IMR-90 (cell line): ENCODE results near the gene COLEC12. TPM values are rescaled to one million over a fixed set of nuclear protein-coding genes. Genes with fewer than 3 reads are reported as not detected.

Source experiments
- ATAC-seq: fragments of 200-7000 bp; cut with Tn5 transposase; 2 replicates; pipeline ENCODE4 v1.9.1; 2020; ENCODE audit warnings: low read depth, mild to moderate bottlenecking, moderate library complexity
- BruUV-seq: library from RNA; stranded (reverse); fragments of 400-500 nt; replicated peaks from 2 replicates; lab custom pipeline; 2021; lab: Mats Ljungman, UMichigan
- CTCF ChIA-PET: fragments of 300-600 bp; formaldehyde crosslinking; extraction: SDS; loops from one replicate; lab custom pipeline; 2021; ENCODE audit warnings: antibody characterized with exemption; lab: Yijun Ruan, JAX
- POLR2A ChIA-PET: fragments of 300-600 bp; sonication (Branson Sonifier 250); formaldehyde crosslinking; loops from one replicate; lab custom pipeline; 2022; ENCODE audit warnings: antibody characterized with exemption; ENCODE audit not compliant: unreplicated experiment; lab: Charles Lee
- DNase-seq: peaks from one replicate; pipeline ENCODE4 v3.0.0; 2013
- H2AFZ ChIP-seq: replicated peaks from 2 replicates; pipeline ENCODE3; 2013; ENCODE audit warnings: low read length, mild to moderate bottlenecking; ENCODE audit not compliant: poor library complexity
- H2AK5ac ChIP-seq: 2 replicates; pipeline ENCODE4 v1.6.1; 2013; ENCODE audit warnings: low read depth, low read length, inconsistent platforms
- H2AK9ac ChIP-seq: replicated peaks from 2 replicates; pipeline ENCODE3; 2013; ENCODE audit warnings: mild to moderate bottlenecking, low read depth, low read length, moderate library complexity; ENCODE audit not compliant: poor library complexity
- H2BK120ac ChIP-seq: 2 replicates; pipeline ENCODE4 v1.6.1; 2013; ENCODE audit warnings: low read depth, low read length, inconsistent platforms
- H2BK15ac ChIP-seq: 3 replicates; pipeline ENCODE4 v1.6.1; 2013; ENCODE audit warnings: low read depth, low read length, inconsistent platforms
- H2BK20ac ChIP-seq: 2 replicates; pipeline ENCODE4 v1.6.1; 2013; ENCODE audit warnings: low read depth, mild to moderate bottlenecking, inconsistent platforms, low read length, moderate library complexity
- H2BK5ac ChIP-seq: 2 replicates; pipeline ENCODE4 v1.6.1; 2013; ENCODE audit warnings: mild to moderate bottlenecking, low read depth, low read length, inconsistent platforms; ENCODE audit not compliant: poor library complexity, severe bottlenecking
- H3K14ac ChIP-seq: replicated peaks from 2 replicates; pipeline ENCODE4 v1.6.1; 2013; ENCODE audit warnings: low read depth, low read length, inconsistent platforms
- H3K18ac ChIP-seq: 2 replicates; pipeline ENCODE4 v1.6.1; 2013; ENCODE audit warnings: low read depth, low read length, control low read depth
- H3K23ac ChIP-seq: 2 replicates; pipeline ENCODE4 v1.6.1; 2013; ENCODE audit warnings: low read depth, low read length, inconsistent platforms
- H3K27ac ChIP-seq: 2 replicates; pipeline ENCODE4 v1.5.1; 2013; ENCODE audit warnings: mild to moderate bottlenecking, control low read depth, low read length; ENCODE audit not compliant: insufficient read depth
- H3K27me3 ChIP-seq: 2 replicates; pipeline ENCODE4 v1.6.1; 2013; ENCODE audit warnings: low read length; ENCODE audit not compliant: control insufficient read depth, insufficient read depth
- H3K36me3 ChIP-seq: 2 replicates; pipeline ENCODE4 v1.6.1; 2013; ENCODE audit warnings: low read length, mixed read lengths; ENCODE audit not compliant: control insufficient read depth, insufficient read depth
- H3K4ac ChIP-seq: 2 replicates; pipeline ENCODE4 v1.6.1; 2013; ENCODE audit warnings: low read depth, low read length, inconsistent platforms
- H3K4me1 ChIP-seq: 2 replicates; pipeline ENCODE4 v1.6.1; 2013; ENCODE audit warnings: low read length, mixed read lengths; ENCODE audit not compliant: control insufficient read depth, insufficient read depth
- H3K4me2 ChIP-seq: 2 replicates; pipeline ENCODE4 v1.6.1; 2013; ENCODE audit warnings: low read depth, mild to moderate bottlenecking, control low read depth, low read length, moderate library complexity
- H3K4me3 ChIP-seq: 2 replicates; pipeline ENCODE4 v1.5.1; 2013; ENCODE audit warnings: low read depth, mild to moderate bottlenecking, control low read depth, low read length, moderate library complexity; ENCODE audit not compliant: insufficient read depth
- H3K56ac ChIP-seq: 2 replicates; pipeline ENCODE4 v1.6.1; 2013; ENCODE audit warnings: low read length, inconsistent platforms; ENCODE audit not compliant: insufficient read depth; ENCODE audit errors: extremely low read depth
- H3K79me1 ChIP-seq, 2 experiments: 2 replicates each; pipeline ENCODE4 v1.6.1; 2013; ENCODE audit warnings: low read length in 2 of 2, inconsistent platforms in 1 of 2, low read depth in 1 of 2
- H3K9ac ChIP-seq: 2 replicates; pipeline ENCODE4 v1.6.1; 2013; ENCODE audit warnings: low read depth, low read length, control low read depth
- H3K9me1 ChIP-seq: 2 replicates; pipeline ENCODE4 v1.6.1; 2013; ENCODE audit warnings: low read length, inconsistent platforms; ENCODE audit not compliant: insufficient read depth
- H3K9me3 ChIP-seq: 2 replicates; pipeline ENCODE4 v1.6.1; 2013; ENCODE audit warnings: low read length; ENCODE audit not compliant: control insufficient read depth, insufficient read depth
- H4K20me1 ChIP-seq: 2 replicates; pipeline ENCODE4 v1.6.1; 2013; ENCODE audit warnings: low read length, inconsistent platforms; ENCODE audit not compliant: insufficient read depth
- H4K5ac ChIP-seq: 2 replicates; pipeline ENCODE4 v1.6.1; 2013; ENCODE audit warnings: mild to moderate bottlenecking, low read depth, low read length, control low read depth
- H4K8ac ChIP-seq, 2 experiments: 2 replicates each; pipeline ENCODE4 v1.6.1; 2013; ENCODE audit warnings: low read depth in 2 of 2, low read length in 2 of 2, control low read depth in 1 of 2, inconsistent platforms in 1 of 2
- H4K91ac ChIP-seq: 2 replicates; pipeline ENCODE4 v1.6.1; 2013; ENCODE audit warnings: low read depth, low read length, inconsistent platforms; ENCODE audit not compliant: insufficient read depth
- ELK1 ChIP-seq: fragments of 150-350 bp; IDR thresholded peaks from 2 replicates; pipeline ENCODE4 v1.6.1; 2016; ENCODE audit warnings: low read depth, mild to moderate bottlenecking, low read length, moderate library complexity, borderline replicate concordance
- MAZ ChIP-seq: IDR thresholded peaks from 2 replicates; pipeline ENCODE4 v1.6.1; 2012; ENCODE audit warnings: low read depth, mild to moderate bottlenecking, low read length, improper control_type of control experiment, moderate library complexity, borderline replicate concordance
- POLR2A ChIP-seq: IDR thresholded peaks from 2 replicates; pipeline ENCODE4 v1.6.1; 2012; ENCODE audit warnings: mild to moderate bottlenecking, low read depth, low read length
- WGBS, 2 experiments: methylation state at CpG; one replicate each; pipeline versions ENCODE4 v1.1.5 to v1.1.7; 2013; ENCODE audit warnings: missing lambda C conversion rate in 2 of 2; ENCODE audit not compliant: insufficient read length in 1 of 2; ENCODE audit errors: extremely low coverage in 2 of 2; 5-methylcytosine and 5-hydroxymethylcytosine counted together
- dilution Hi-C: fragments of 300-500 bp; cut with HindIII; formaldehyde crosslinking; loops from one replicate; pipeline ENCODE4 v1.14.3; 2018; ENCODE audit warnings: low sequenced_read_pairs; ENCODE audit not compliant: unreplicated experiment
- in situ Hi-C: fragments of 300-500 bp; cut with MboI; formaldehyde crosslinking; loops from 3 replicates; pipeline ENCODE4 v1.14.3; 2019; ENCODE audit warnings: low sequenced_read_pairs, inconsistent platforms, mixed read lengths
- intact Hi-C: fragments of 100-400 bp; cut with micrococcal nuclease; formaldehyde crosslinking; loops from 2 replicates; pipeline ENCODE4 v1.10.0; 2022
- polyA plus RNA-seq, 3 experiments: library from polyadenylated mRNA; depleted of rRNA; stranded (reverse); fragments of >200 nt; gene quantifications; 2 replicates each; pipeline ENCODE4 v1.2.3, GENCODE V29; 2012; ENCODE audit warnings: low replicate concordance in 1 of 3
- total RNA-seq: library from RNA; depleted of rRNA; stranded (reverse); fragments of >200 nt; gene quantifications from 2 replicates; pipeline ENCODE4 v1.2.3, GENCODE V29; 2012

The COLEC12 gene
- total and polyA plus RNA-seq, 2 of the 4 experiments (the other 2 are of a cell fraction): 1.0 to 2.3 TPM

GRCh38 chr18:352438-352837 is 148.1 kb downstream of the COLEC12 start:
- Histone ChIP-seq H3K27ac (no peak overlapping the region), H3K18ac (no peak overlapping the region), H3K56ac (no peak overlapping the region), H2AK9ac (no peak overlapping the region), H3K27me3 (peaks cover 9% of the 10 kb centered on the region), H4K8ac (no peak overlapping the region), H4K91ac (no peak overlapping the region), H2BK15ac (no peak overlapping the region), H3K36me3 (no peaks in the 10 kb centered on the region), H3K4me1 (no peaks in the 10 kb centered on the region; the same call in 1 of the 2 replicates), H3K79me1 (no peaks in the 10 kb centered on the region), H3K9me1 (no peaks in the 10 kb centered on the region), H3K23ac (no peak overlapping the region), H4K20me1 (no peaks in the 10 kb centered on the region), H3K14ac (no peak overlapping the region), H3K4me2 (no peak overlapping the region), H2BK5ac (no peak overlapping the region), H2AFZ (no peak overlapping the region), H4K5ac (no peak overlapping the region), H3K4me3 (no peak overlapping the region), H3K9me3 (no peaks in the 10 kb centered on the region), H3K9ac (no peak overlapping the region), H2BK120ac (no peak overlapping the region), H2AK5ac (no peak overlapping the region), H3K4ac (no peak overlapping the region), H2BK20ac (no peak overlapping the region)
- no TSS peak for BruUV-seq
- in situ Hi-C loops (no loop called here), intact Hi-C loops (no loop called here), dilution Hi-C loops (no loop called here)
- ATAC-seq (no peak), DNase-seq (no peak)
- WGBS, 2 experiments: 80% methylated on average over 1 of the region's 3 CpGs; no CpG with 5 or more reads in 1 of the 2 experiments
- ChIA-PET POLR2A (no interaction called here), CTCF (no interaction called here)
- TF ChIP-seq MAZ (no peak), POLR2A (no peak), ELK1 (no peak)
